ENCODE data around the gene VPS11. TPM values are rescaled to one million over a fixed set of nuclear protein-coding genes. Genes with fewer than 3 reads are reported as not detected.

Gene VPS11
- total RNA-seq, 1 donor from 2014 or later = 42.6 TPM

DNA sequence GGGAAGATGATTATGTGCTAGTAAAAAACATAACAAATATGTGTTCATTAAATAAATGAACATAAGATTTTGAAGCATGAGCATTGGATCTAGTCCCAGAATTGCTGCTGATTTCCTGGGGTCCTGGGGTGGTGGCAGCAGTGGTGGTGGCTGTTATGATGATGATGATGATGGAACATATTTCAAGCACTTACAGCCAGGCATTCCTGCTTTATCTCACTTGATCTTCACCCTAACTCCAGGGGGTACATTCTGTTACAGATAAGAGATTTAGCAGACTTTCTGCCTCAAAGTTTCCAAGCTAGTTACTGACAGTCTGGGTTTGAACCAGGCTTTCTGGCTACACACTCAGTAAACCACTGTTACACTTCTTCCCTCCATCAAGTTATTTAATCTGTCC is 43.9 kb upstream of the VPS11 start:
- Mint-ChIP-seq H3K4me3 (ENCODE audit: unreplicated experiment) (no peak overlapping the region), H3K36me3 (ENCODE audit: unreplicated experiment) (peaks cover 21% of the 10 kb centered on the region), H3K27ac (ENCODE audit: unreplicated experiment) (no peak overlapping the region), H3K9me3 (ENCODE audit: unreplicated experiment) (no peaks in the 10 kb centered on the region), H3K4me1 (ENCODE audit: unreplicated experiment) (peaks cover 20% of the 10 kb centered on the region), H3K27me3 (ENCODE audit: unreplicated experiment) (no peaks in the 10 kb centered on the region)
- no peak for DNase-seq (ENCODE audit: extremely low spot score, unreplicated experiment)
- TF ChIP-seq CTCF (IDR thresholded peaks at IDR 0.05) = no peak

DNA sequence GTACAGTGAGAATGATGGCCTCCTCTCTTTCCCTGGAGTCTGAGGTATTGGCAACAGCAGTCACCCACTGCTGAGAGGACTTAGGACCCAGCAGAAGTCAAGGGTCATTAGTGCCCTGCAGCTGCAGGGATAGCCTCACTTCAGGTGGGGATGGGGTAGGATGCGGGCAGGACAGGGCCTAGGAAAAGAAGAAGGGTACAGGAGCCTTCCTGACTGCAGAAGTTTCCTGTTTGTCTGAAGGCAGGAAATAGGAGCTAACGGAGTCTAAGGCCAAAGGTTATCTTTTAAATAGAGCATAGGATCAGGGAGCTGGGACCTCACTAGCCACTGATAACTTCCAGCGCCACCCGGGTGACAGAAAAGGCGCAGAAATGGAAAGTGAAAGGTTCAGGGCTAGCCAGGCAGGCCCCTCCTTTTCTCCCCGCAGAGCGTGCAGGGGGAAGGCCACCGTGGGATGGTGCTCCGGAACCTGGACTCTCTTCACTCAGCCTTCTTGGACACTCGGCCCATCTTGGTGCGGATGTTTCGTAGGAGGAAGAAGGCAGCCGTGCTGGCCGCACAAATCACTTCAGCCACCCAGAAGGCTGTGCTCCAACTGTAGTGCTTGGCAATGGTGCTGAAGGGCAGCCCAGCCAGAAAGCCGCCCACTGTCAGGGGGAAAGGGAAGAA is 43.1 kb upstream of the VPS11 start:
- TF ChIP-seq CTCF (IDR thresholded peaks at IDR 0.05) = no peak
- Mint-ChIP-seq H3K27ac (ENCODE audit: unreplicated experiment) (no peak overlapping the region), H3K36me3 (ENCODE audit: unreplicated experiment) (peaks cover 21% of the 10 kb centered on the region), H3K4me3 (ENCODE audit: unreplicated experiment) (no peak overlapping the region), H3K9me3 (ENCODE audit: unreplicated experiment) (no peaks in the 10 kb centered on the region), H3K4me1 (ENCODE audit: unreplicated experiment) (peaks cover 27% of the 10 kb centered on the region), H3K27me3 (ENCODE audit: unreplicated experiment) (no peaks in the 10 kb centered on the region)
- no peak for DNase-seq (ENCODE audit: extremely low spot score, unreplicated experiment)

DNA sequence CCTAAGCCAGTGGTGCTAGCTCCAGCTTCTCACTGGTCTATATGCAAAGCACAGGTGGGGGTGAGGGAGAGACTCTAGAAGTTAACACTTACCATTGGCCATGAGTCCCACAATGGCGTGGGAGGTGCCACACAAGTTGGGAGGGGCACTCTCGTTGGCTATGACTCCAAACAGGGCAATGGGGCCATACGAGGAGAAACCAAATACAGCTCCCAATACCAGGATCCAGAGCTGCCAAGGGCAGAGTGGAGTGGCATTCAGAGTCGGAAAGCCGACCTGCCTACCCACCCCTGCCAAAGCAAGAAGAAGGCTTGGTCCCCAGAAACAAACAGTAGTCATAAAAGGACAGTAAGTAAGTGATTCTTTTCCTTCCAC is 42.5 kb upstream of the VPS11 start:
- Mint-ChIP-seq H3K9me3 (ENCODE audit: unreplicated experiment) (no peaks in the 10 kb centered on the region), H3K4me1 (ENCODE audit: unreplicated experiment) (peaks cover 27% of the 10 kb centered on the region), H3K36me3 (ENCODE audit: unreplicated experiment) (peaks cover 18% of the 10 kb centered on the region), H3K4me3 (ENCODE audit: unreplicated experiment) (no peak overlapping the region), H3K27me3 (ENCODE audit: unreplicated experiment) (no peaks in the 10 kb centered on the region), H3K27ac (ENCODE audit: unreplicated experiment) (no peak overlapping the region)
- no peak for DNase-seq (ENCODE audit: extremely low spot score, unreplicated experiment)
- TF ChIP-seq CTCF (IDR thresholded peaks at IDR 0.05) = no peak

GRCh38 chr11:119025541-119025940 is 42.1 kb upstream of the VPS11 start:
- Mint-ChIP-seq H3K27me3 (ENCODE audit: unreplicated experiment) (no peaks in the 10 kb centered on the region), H3K36me3 (ENCODE audit: unreplicated experiment) (peaks cover 18% of the 10 kb centered on the region), H3K4me3 (ENCODE audit: unreplicated experiment) (no peak overlapping the region), H3K27ac (ENCODE audit: unreplicated experiment) (no peak overlapping the region), H3K4me1 (ENCODE audit: unreplicated experiment) (peaks cover 23% of the 10 kb centered on the region), H3K9me3 (ENCODE audit: unreplicated experiment) (no peaks in the 10 kb centered on the region)
- no peak for DNase-seq (ENCODE audit: extremely low spot score, unreplicated experiment)
- TF ChIP-seq CTCF (IDR thresholded peaks at IDR 0.05) = no peak

GRCh38 chr11:119025978-119026766 is 41.4 kb upstream of the VPS11 start:
- Mint-ChIP-seq H3K27ac (ENCODE audit: unreplicated experiment) (no peak overlapping the region), H3K36me3 (ENCODE audit: unreplicated experiment) (peaks cover 18% of the 10 kb centered on the region), H3K27me3 (ENCODE audit: unreplicated experiment) (no peaks in the 10 kb centered on the region), H3K9me3 (ENCODE audit: unreplicated experiment) (no peaks in the 10 kb centered on the region), H3K4me1 (ENCODE audit: unreplicated experiment) (peaks cover 22% of the 10 kb centered on the region), H3K4me3 (ENCODE audit: unreplicated experiment) (no peak overlapping the region)
- no peak for TF ChIP-seq CTCF (IDR thresholded peaks at IDR 0.05)
- no peak for DNase-seq (ENCODE audit: extremely low spot score, unreplicated experiment)

Data from osteocyte (in vitro differentiated cells).